K562 (cell line): ENCODE measurements around the gene YBX1. TPM values are rescaled to one million over a fixed set of nuclear protein-coding genes. Genes with fewer than 3 reads are reported as not detected.
A peak's percentile ranks its signal among the peaks of the same experiment; 100 is the strongest.

ENCODE experiments used
- C11orf30 ChIP-seq: fragments of 450-650 bp; IDR thresholded peaks from 2 replicates; pipeline ENCODE4 v1.6.1; 2016; ENCODE audit warnings: low read depth, mild to moderate bottlenecking
- CBX3 ChIP-seq, 2 experiments: IDR thresholded peaks; 1 replicate in 1 of 2; 2 replicates in 1 of 2; pipeline ENCODE4 v1.6.1; 2012; ENCODE audit warnings: inconsistent platforms in 2 of 2, low read length in 2 of 2, borderline replicate concordance in 1 of 2, control low read depth in 1 of 2
- ESRRA ChIP-seq: fragments of 450-650 bp; IDR thresholded peaks from 2 replicates; pipeline ENCODE4 v1.6.1; 2014; ENCODE audit warnings: low read depth, mild to moderate bottlenecking, moderate library complexity, borderline replicate concordance
- HDAC1 ChIP-seq, 2 experiments: fragments of 450-650 bp; IDR thresholded peaks; 2 replicates each; pipeline ENCODE4 v1.6.1; 2016 to 2017; ENCODE audit warnings: inconsistent platforms in 1 of 2, mild to moderate bottlenecking in 1 of 2, moderate library complexity in 1 of 2
- IRF2 ChIP-seq: sonication (generic); formaldehyde crosslinking; IDR thresholded peaks from 2 replicates; pipeline ENCODE4 v1.8.1; 2022; ENCODE audit warnings: mild to moderate bottlenecking, missing genetic modification reagents
- KDM2B ChIP-seq: fragments of 250-450 bp; sonication (Bioruptor Pico); IDR thresholded peaks from 2 replicates; pipeline ENCODE4 v1.8.0; 2021; ENCODE audit warnings: mild to moderate bottlenecking, moderate library complexity
- KLF16 ChIP-seq: IDR thresholded peaks from 2 replicates; pipeline ENCODE4 v1.6.1; 2016; ENCODE audit warnings: antibody characterized with exemption
- NFE2 ChIP-seq: IDR thresholded peaks from 2 replicates; pipeline ENCODE4 v1.6.1; 2014; ENCODE audit warnings: antibody characterized with exemption, low read depth
- NFIC ChIP-seq: fragments of 450-650 bp; IDR thresholded peaks from 2 replicates; pipeline ENCODE4 v1.6.1; 2017; ENCODE audit warnings: mild to moderate bottlenecking, inconsistent platforms
- NONO ChIP-seq, 2 experiments: fragments of 200-400 bp in 1 of 2; fragments of 450-650 bp in 1 of 2; formaldehyde crosslinking in 1 of 2; IDR thresholded peaks; 2 replicates each; pipeline ENCODE4 v1.6.1; 2017; ENCODE audit warnings: low read depth in 2 of 2, mild to moderate bottlenecking in 2 of 2, moderate library complexity in 2 of 2, low read length in 1 of 2
- PTBP1 ChIP-seq: fragments of 200-400 bp; formaldehyde crosslinking; IDR thresholded peaks from 2 replicates; pipeline ENCODE4 v1.6.1; 2017; ENCODE audit warnings: low read depth, low read length
- PTRF ChIP-seq: fragments of 450-650 bp; IDR thresholded peaks from 2 replicates; pipeline ENCODE4 v1.6.1; 2016; ENCODE audit warnings: mild to moderate bottlenecking, missing genetic modification characterization, missing compliant biosample characterization
- ZFP36 ChIP-seq: fragments of 150-350 bp; IDR thresholded peaks from 2 replicates; pipeline ENCODE4 v1.6.1; 2018; ENCODE audit warnings: low read length, low read depth; ENCODE audit not compliant: partially characterized antibody
- ZNF184 ChIP-seq: sonication (generic); formaldehyde crosslinking; IDR thresholded peaks from 2 replicates; pipeline ENCODE4 v1.5.0; 2020; ENCODE audit warnings: missing genetic modification reagents
- ZNF764 ChIP-seq: fragments of 250-450 bp; sonication (Bioruptor Pico); IDR thresholded peaks from 2 replicates; pipeline ENCODE4 v1.4.0; 2020; ENCODE audit warnings: low read depth, mild to moderate bottlenecking, moderate library complexity
- polyA plus RNA-seq, 8 experiments: library from polyadenylated mRNA; depleted of rRNA in 4 of 8; stranded (reverse) in 5 of 8; unstranded in 3 of 8; fragments of >200 nt; fragmentation: Nextera tagmentation in 2 of 8; fragmentation: Illumina TruSeq in 1 of 8; extraction: Ambion mirVana in 2 of 8; extraction: Trizol in 1 of 8; gene quantifications; 2 replicates each; pipeline versions ENCODE4 v1.2.1 to v1.2.3, GENCODE V29; 2011 to 2014; ENCODE audit warnings: inconsistent platforms in 1 of 8, missing spikeins in 1 of 8
- total RNA-seq, 7 experiments: library from RNA; depleted of rRNA in 6 of 7; stranded (reverse); fragments of >200 nt in 6 of 7; fragmentation: Illumina TruSeq in 2 of 7; extraction: Trizol in 2 of 7; gene quantifications; 2 replicates each; pipeline versions ENCODE4 v1.2.1 to v1.2.3, GENCODE V29; 2011 to 2021; ENCODE audit warnings: low replicate concordance in 1 of 7
- TF ChIP-seq, protein P1 (sequence below): sonication (generic); formaldehyde crosslinking; IDR thresholded peaks from 2 replicates; pipeline ENCODE4 v1.8.0; 2022; ENCODE audit warnings: missing genetic modification reagents, mild to moderate bottlenecking, moderate library complexity, borderline replicate concordance
- TF ChIP-seq, protein P2 (sequence below): sonication (generic); formaldehyde crosslinking; IDR thresholded peaks from 2 replicates; pipeline ENCODE4 v1.9.0; 2022; ENCODE audit warnings: mild to moderate bottlenecking, missing genetic modification reagents
- TF ChIP-seq, protein P3 (sequence below), 2 experiments: fragments of 450-650 bp; formaldehyde crosslinking in 1 of 2; IDR thresholded peaks; 2 replicates each; pipeline versions ENCODE4 v1.4.0 to v1.6.1; 2014 to 2020; ENCODE audit warnings: mild to moderate bottlenecking in 2 of 2, borderline replicate concordance in 1 of 2, low read depth in 1 of 2

Gene YBX1
- total and polyA plus RNA-seq, 9 of the 15 experiments (the other 6 are each of a cell fraction or from before 2014, with no cell fraction given) = 363 to 1,955 (median 1,216) TPM

GRCh38 chr1:42682739-42683531, 717 bp downstream of the YBX1 start (continued):
- TF ChIP-seq, protein P1, sequence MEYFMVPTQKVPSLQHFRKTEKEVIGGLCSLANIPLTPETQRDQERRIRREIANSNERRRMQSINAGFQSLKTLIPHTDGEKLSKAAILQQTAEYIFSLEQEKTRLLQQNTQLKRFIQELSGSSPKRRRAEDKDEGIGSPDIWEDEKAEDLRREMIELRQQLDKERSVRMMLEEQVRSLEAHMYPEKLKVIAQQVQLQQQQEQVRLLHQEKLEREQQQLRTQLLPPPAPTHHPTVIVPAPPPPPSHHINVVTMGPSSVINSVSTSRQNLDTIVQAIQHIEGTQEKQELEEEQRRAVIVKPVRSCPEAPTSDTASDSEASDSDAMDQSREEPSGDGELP (CRISPR knock-in tag) = peak; percentile 50; the same call in 1 of the 2 replicates
- TF ChIP-seq, protein P2, sequence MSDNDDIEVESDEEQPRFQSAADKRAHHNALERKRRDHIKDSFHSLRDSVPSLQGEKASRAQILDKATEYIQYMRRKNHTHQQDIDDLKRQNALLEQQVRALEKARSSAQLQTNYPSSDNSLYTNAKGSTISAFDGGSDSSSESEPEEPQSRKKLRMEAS (CRISPR knock-in tag) = peak; percentile 98
- peak; percentile 66; the same call in 1 of the 2 replicates for TF ChIP-seq KDM2B
- TF ChIP-seq PTRF (tag) = no peak
- TF ChIP-seq NONO (IDR thresholded peaks at IDR 0.05; ENCODE audit: low read depth in 2 of 2, low read length in 1 of 2) = peak; percentile 76 to 94
- no peak for TF ChIP-seq CBX3 (IDR thresholded peaks at IDR 0.05; ENCODE audit: borderline replicate concordance in 1 of 2, low read length in 2 of 2)
- no peak for TF ChIP-seq C11orf30
- TF ChIP-seq ZNF184 = no peak
- TF ChIP-seq ZNF764 (CRISPR knock-in tag) = no peak
- TF ChIP-seq ESRRA = no peak
- TF ChIP-seq KLF16 = no peak
- peak; percentile 85 to 99 for TF ChIP-seq HDAC1 (IDR thresholded peaks at IDR 0.05)
- TF ChIP-seq PTBP1 = no peak
- TF ChIP-seq NFIC = 0 out of 2 replicates have a peak, but pooled peaks have one; percentile 4
- TF ChIP-seq, protein P3, sequence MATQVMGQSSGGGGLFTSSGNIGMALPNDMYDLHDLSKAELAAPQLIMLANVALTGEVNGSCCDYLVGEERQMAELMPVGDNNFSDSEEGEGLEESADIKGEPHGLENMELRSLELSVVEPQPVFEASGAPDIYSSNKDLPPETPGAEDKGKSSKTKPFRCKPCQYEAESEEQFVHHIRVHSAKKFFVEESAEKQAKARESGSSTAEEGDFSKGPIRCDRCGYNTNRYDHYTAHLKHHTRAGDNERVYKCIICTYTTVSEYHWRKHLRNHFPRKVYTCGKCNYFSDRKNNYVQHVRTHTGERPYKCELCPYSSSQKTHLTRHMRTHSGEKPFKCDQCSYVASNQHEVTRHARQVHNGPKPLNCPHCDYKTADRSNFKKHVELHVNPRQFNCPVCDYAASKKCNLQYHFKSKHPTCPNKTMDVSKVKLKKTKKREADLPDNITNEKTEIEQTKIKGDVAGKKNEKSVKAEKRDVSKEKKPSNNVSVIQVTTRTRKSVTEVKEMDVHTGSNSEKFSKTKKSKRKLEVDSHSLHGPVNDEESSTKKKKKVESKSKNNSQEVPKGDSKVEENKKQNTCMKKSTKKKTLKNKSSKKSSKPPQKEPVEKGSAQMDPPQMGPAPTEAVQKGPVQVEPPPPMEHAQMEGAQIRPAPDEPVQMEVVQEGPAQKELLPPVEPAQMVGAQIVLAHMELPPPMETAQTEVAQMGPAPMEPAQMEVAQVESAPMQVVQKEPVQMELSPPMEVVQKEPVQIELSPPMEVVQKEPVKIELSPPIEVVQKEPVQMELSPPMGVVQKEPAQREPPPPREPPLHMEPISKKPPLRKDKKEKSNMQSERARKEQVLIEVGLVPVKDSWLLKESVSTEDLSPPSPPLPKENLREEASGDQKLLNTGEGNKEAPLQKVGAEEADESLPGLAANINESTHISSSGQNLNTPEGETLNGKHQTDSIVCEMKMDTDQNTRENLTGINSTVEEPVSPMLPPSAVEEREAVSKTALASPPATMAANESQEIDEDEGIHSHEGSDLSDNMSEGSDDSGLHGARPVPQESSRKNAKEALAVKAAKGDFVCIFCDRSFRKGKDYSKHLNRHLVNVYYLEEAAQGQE (IDR thresholded peaks at IDR 0.05; ENCODE audit: borderline replicate concordance) = peak; percentile 18; the same call in 1 of the 2 replicates
- TF ChIP-seq, protein P3 (CRISPR knock-in tag; IDR thresholded peaks at IDR 0.05; ENCODE audit: low read depth) = peak; percentile 71; the same call in 1 of the 2 replicates
- TF ChIP-seq NFE2 = no peak
- no peak for TF ChIP-seq ZFP36
- TF ChIP-seq IRF2 = no peak
